ENCODE data around the gene DST.

DST gene

DNA sequence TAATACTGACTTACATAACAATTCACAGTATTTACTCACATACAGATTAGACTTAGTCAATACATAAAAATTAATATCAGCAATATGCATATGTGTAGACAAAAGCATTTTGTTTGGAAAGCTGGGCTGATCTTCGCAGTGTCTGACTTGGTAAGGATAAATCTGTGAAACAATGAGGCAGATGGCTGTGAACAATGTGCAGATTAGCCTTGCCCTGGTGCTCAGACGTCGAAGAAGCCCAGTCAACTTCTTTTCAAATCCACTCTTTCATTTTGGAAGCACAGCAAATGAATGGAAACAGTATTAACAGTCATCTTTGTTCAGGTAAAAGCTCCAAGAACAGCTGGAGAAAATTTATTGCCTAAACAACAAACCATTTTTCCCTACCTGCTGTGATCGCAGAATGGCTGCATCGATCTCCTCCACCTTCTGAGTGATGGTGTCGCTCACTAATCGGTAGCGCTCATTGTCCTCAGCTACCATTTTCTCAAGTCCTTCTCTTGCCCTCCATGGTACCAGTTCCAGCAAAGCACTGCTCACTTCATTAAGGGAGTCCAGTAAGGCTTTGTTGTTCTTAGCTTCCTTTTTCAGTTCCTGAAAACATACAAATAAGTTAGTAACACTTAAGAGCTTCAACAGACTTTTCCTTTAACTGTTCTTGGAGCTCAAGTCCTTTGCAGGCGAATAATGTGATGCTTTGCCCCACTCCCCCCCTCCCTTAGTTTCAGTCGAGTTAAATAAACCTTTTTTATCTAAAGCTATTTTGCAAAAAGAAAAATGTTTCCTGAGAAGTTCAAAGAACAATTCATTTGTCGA lies 116.5 kb downstream of the DST start:
- Histone ChIP-seq H2AFZ (ENCODE audit: low read length) (no peak overlapping the region), H3K4me1 (ENCODE audit: low read length) (no peaks in the 10 kb centered on the region), H3K79me2 (ENCODE audit: low read length) (no peaks in the 10 kb centered on the region)

DNA sequence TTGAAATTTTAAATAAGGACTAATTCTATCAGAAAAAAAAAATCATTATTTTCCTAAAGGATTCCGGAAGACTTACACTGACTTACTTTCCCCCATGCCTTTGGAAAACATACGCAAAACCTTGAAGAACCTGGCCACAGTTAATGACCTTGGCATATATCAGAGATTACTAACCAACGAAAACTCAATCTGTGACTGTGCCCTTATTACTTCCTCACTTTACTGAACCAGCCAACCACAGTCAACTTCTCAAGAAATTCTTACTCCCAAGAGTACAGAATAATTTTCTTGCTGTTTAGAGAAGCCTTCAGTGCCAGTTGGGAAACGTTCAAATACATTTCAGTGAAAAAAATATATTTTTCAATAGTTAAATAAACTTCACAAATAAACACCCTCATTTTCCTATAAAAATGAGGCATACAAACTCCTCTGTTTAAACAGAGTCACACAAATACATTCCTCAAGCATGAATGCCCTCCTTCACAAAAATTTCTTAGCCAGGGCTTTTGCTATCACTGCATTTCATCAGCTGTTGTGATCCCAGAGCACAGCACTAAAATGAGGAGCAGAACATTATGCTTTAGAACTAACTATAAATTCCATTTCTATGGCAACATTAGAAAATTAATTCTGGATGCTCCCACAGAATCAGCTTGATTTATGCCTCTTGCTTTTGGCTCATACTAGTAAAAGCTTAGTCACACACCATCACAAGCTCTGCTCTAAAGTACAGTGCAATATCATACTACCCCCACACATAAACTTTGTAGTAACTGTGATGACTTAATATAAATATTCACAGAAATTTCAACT lies 117.6 kb downstream of the DST start:
- H3F3A ChIP-seq (ENCODE audit: insufficient read depth, low read length) = no peaks in the 10 kb centered on the region
- no peak overlapping the region for H3K27ac ChIP-seq (ENCODE audit: low read length)

More for the DNA sequence above, 116.5 kb downstream of the DST start:
- no peaks in the 10 kb centered on the region for H3K9me2 ChIP-seq (replicated peaks; ENCODE audit: insufficient read depth, low read length)
- no peaks in the 10 kb centered on the region for H4K20me1 ChIP-seq (ENCODE audit: insufficient read depth, low read length)
- no peak overlapping the region for H3K27ac ChIP-seq (ENCODE audit: low read length)
- H3F3A ChIP-seq (ENCODE audit: insufficient read depth, low read length) = no peaks in the 10 kb centered on the region
- no peak overlapping the region for H3K4me2 ChIP-seq (ENCODE audit: low read depth, low read length)
- no peak overlapping the region for H3K9ac ChIP-seq (ENCODE audit: low read length)
- TF ChIP-seq, protein P1, sequence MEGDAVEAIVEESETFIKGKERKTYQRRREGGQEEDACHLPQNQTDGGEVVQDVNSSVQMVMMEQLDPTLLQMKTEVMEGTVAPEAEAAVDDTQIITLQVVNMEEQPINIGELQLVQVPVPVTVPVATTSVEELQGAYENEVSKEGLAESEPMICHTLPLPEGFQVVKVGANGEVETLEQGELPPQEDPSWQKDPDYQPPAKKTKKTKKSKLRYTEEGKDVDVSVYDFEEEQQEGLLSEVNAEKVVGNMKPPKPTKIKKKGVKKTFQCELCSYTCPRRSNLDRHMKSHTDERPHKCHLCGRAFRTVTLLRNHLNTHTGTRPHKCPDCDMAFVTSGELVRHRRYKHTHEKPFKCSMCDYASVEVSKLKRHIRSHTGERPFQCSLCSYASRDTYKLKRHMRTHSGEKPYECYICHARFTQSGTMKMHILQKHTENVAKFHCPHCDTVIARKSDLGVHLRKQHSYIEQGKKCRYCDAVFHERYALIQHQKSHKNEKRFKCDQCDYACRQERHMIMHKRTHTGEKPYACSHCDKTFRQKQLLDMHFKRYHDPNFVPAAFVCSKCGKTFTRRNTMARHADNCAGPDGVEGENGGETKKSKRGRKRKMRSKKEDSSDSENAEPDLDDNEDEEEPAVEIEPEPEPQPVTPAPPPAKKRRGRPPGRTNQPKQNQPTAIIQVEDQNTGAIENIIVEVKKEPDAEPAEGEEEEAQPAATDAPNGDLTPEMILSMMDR (IDR thresholded peaks at IDR 0.05; ENCODE audit: low read length) = no peak
- no peak for TF ChIP-seq EZH2phosphoT487 (IDR thresholded peaks at IDR 0.05; ENCODE audit: low read length)
- no peak for TF ChIP-seq EZH2 (optimal IDR thresholded peaks at IDR 0.05; ENCODE audit: low read depth, low read length)
- H3K27me3 ChIP-seq (replicated peaks; ENCODE audit: insufficient read depth, low read length) = no peaks in the 10 kb centered on the region
- H3K36me3 ChIP-seq (replicated peaks; ENCODE audit: insufficient read depth, low read length) = 0 out of 2 replicates have a peak, but pooled peaks cover 3% of the 10 kb centered on the region
- H3K4me3 ChIP-seq (ENCODE audit: low read length) = no peak overlapping the region
- DNase-seq = no peak
- no peaks in the 10 kb centered on the region for H3K9me3 ChIP-seq (replicated peaks; ENCODE audit: insufficient read depth, low read length)

DNA sequence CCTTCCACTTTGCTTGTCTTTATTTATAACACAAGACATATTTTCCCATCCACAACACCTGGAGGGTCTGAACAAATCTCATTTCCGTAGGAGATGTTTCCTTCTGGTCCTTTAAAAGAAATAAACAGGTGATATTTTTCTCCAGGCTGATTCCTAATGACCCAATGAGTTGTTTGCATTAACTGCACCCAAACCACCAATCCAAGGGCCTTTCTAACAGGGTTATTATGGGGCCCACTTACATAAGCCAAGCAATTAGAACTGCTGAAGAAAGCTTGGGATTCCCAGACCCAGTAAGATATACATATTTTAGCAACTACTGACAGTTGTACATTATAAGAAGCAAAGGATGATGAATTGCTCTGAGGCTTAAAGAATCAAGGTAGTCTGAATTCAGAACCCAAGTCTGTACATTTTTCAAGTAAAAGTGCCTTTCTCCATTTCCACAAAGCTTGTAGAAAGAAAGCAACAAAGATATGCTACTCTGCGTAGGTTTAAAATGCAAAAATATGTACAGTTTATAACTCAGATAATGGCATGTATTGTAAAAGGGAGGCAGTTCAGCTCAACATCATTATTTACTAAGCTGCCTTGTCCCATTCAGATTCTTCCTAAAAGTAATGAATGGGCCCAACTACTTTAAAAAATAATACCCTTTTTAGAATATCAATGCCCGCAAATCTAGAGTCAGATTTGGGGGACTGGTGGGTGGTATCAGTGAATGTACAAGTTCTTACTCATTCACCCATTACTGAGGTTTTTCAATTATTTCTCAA lies 120.0 kb downstream of the DST start:
- 0 out of 2 replicates have a peak, but pooled peaks cover 3% of the 10 kb centered on the region for H3K36me3 ChIP-seq (replicated peaks; ENCODE audit: insufficient read depth, low read length)
- H2AFZ ChIP-seq (ENCODE audit: low read length) = no peak overlapping the region
- no peak overlapping the region for H3K4me2 ChIP-seq (ENCODE audit: low read depth, low read length)
- H3K4me1 ChIP-seq (ENCODE audit: low read length) = no peaks in the 10 kb centered on the region
- no peak overlapping the region for H3K9ac ChIP-seq (ENCODE audit: low read length)
- H3K27ac ChIP-seq (ENCODE audit: low read length) = no peak overlapping the region
- H3K27me3 ChIP-seq (replicated peaks; ENCODE audit: insufficient read depth, low read length) = no peaks in the 10 kb centered on the region
- H3K9me2 ChIP-seq (replicated peaks; ENCODE audit: insufficient read depth, low read length) = no peaks in the 10 kb centered on the region
- no peaks in the 10 kb centered on the region for H3F3A ChIP-seq (ENCODE audit: insufficient read depth, low read length)
- no peaks in the 10 kb centered on the region for H3K79me2 ChIP-seq (ENCODE audit: low read length)
- H3K4me3 ChIP-seq (ENCODE audit: low read length) = no peak overlapping the region
- H4K20me1 ChIP-seq (ENCODE audit: insufficient read depth, low read length) = no peaks in the 10 kb centered on the region
- no peak for DNase-seq
- no peaks in the 10 kb centered on the region for H3K9me3 ChIP-seq (replicated peaks; ENCODE audit: insufficient read depth, low read length)
- TF ChIP-seq, protein P1 (IDR thresholded peaks at IDR 0.05; ENCODE audit: low read length) = no peak
- no peak for TF ChIP-seq EZH2 (optimal IDR thresholded peaks at IDR 0.05; ENCODE audit: low read depth, low read length)
- TF ChIP-seq EZH2phosphoT487 (IDR thresholded peaks at IDR 0.05; ENCODE audit: low read length) = no peak

More for the DNA sequence above, 117.6 kb downstream of the DST start:
- no peak for DNase-seq
- Histone ChIP-seq H3K79me2 (ENCODE audit: low read length) (no peaks in the 10 kb centered on the region), H3K4me1 (ENCODE audit: low read length) (no peaks in the 10 kb centered on the region), H3K4me2 (ENCODE audit: low read depth, low read length) (no peak overlapping the region), H4K20me1 (ENCODE audit: insufficient read depth, low read length) (no peaks in the 10 kb centered on the region), H3K4me3 (ENCODE audit: low read length) (no peak overlapping the region), H3K9ac (ENCODE audit: low read length) (no peak overlapping the region), H3K9me2 (replicated peaks; ENCODE audit: insufficient read depth, low read length) (no peaks in the 10 kb centered on the region), H3K9me3 (replicated peaks; ENCODE audit: insufficient read depth, low read length) (no peaks in the 10 kb centered on the region), H3K27me3 (replicated peaks; ENCODE audit: insufficient read depth, low read length) (no peaks in the 10 kb centered on the region), H2AFZ (ENCODE audit: low read length) (no peak overlapping the region), H3K36me3 (replicated peaks; ENCODE audit: insufficient read depth, low read length) (0 out of 2 replicates have a peak, but pooled peaks cover 3% of the 10 kb centered on the region)
- TF ChIP-seq EZH2 (optimal IDR thresholded peaks at IDR 0.05; ENCODE audit: low read depth, low read length) = no peak
- TF ChIP-seq EZH2phosphoT487 (IDR thresholded peaks at IDR 0.05; ENCODE audit: low read length) = no peak
- TF ChIP-seq, protein P1 (IDR thresholded peaks at IDR 0.05; ENCODE audit: low read length) = no peak
